Activated CD8-positive, alpha-beta memory T cell treated with anti-CD3 and anti-CD28 coated beads, Interleukin-2, amount 50 U/mL, for 4 hours (primary cell): ENCODE data around the gene RASEF.
A peak's percentile ranks its signal among the peaks of the same experiment; 100 is the strongest.
"Not testable (repeated sequence)": the region's sequence is repeated elsewhere in the genome, so short reads cannot be mapped to it uniquely, and the experiment has no call there.

ENCODE experiments used
- DNase-seq: peaks from one replicate; pipeline ENCODE4 v3.0.0-alpha.2; 2020

Gene RASEF

GRCh38 chr9:82961504-82962125 lies 101.3 kb downstream of the RASEF start:
- DNase-seq, result peak; percentile 17

GRCh38 chr9:82957529-82958379 lies 105.2 kb downstream of the RASEF start:
- no peak for DNase-seq

- DNase-seq, result no peak
Measured at GRCh38 chr9:82949203-82949602, 113.7 kb downstream of the RASEF start.

GRCh38 chr9:82940376-82940775 lies 122.6 kb downstream of the RASEF start:
- DNase-seq, result no peak

GRCh38 chr9:82939451-82939850 lies 123.5 kb downstream of the RASEF start:
- DNase-seq, result no peak

- DNase-seq, result no peak
Measured at GRCh38 chr9:82938426-82939218, 124.3 kb downstream of the RASEF start.

- not testable (repeated sequence) for DNase-seq
Measured at GRCh38 chr9:82936561-82936960, 126.4 kb downstream of the RASEF start.

- no peak for DNase-seq
Measured at GRCh38 chr9:82934949-82935348, 128.0 kb downstream of the RASEF start.

GRCh38 chr9:82934025-82934424 lies 128.9 kb downstream of the RASEF start:
- DNase-seq, result not testable (repeated sequence)

- no peak for DNase-seq
Measured at GRCh38 chr9:82930116-82930515, 132.8 kb downstream of the RASEF start.
